CD4-positive, alpha-beta memory T cell (primary cell): ENCODE results near the gene DNM1. TPM values are rescaled to one million over a fixed set of nuclear protein-coding genes. Genes with fewer than 3 reads are reported as not detected.
A peak's percentile ranks its signal among the peaks of the same experiment; 100 is the strongest.

Experiments
- CTCF ChIA-PET: fragments of 350-600 bp; sonication (Branson Sonifier 250); formaldehyde crosslinking; loops from one replicate; lab custom pipeline; 2021; ENCODE audit warnings: inconsistent platforms; ENCODE audit not compliant: partially characterized antibody; lab: Charles Lee
- POLR2A ChIA-PET: fragments of 350-600 bp; sonication (Branson Sonifier 250); formaldehyde crosslinking; loops from one replicate; lab custom pipeline; 2021; ENCODE audit not compliant: partially characterized antibody; lab: Charles Lee
- DNase-seq, 5 donors: peaks; one replicate each; pipeline versions ENCODE4 v3.0.0 to v3.0.0-alpha.2; 2020 to 2022; ENCODE audit warnings: mixed read lengths in 1 of 5
- H3K27ac ChIP-seq: one replicate; pipeline ENCODE4 v1.7.0; 2013; ENCODE audit warnings: low read depth, low read length
- H3K27me3 ChIP-seq: 2 replicates; pipeline ENCODE4 v1.7.0; 2013; ENCODE audit warnings: mild to moderate bottlenecking, low read length, moderate library complexity; ENCODE audit not compliant: insufficient read depth
- H3K36me3 ChIP-seq: 2 replicates; pipeline ENCODE4 v1.7.0; 2013; ENCODE audit warnings: mild to moderate bottlenecking, low read length, moderate library complexity; ENCODE audit not compliant: insufficient read depth
- H3K4me1 ChIP-seq: 2 replicates; pipeline ENCODE4 v1.7.0; 2013; ENCODE audit warnings: mild to moderate bottlenecking, low read length, moderate library complexity; ENCODE audit not compliant: insufficient read depth
- H3K4me3 ChIP-seq, 2 donors: one replicate each; pipeline ENCODE4 v1.7.0; 2013; ENCODE audit warnings: low read length in 2 of 2, mild to moderate bottlenecking in 1 of 2
- H3K9me3 ChIP-seq, 2 donors: one replicate each; pipeline ENCODE4 v1.7.0; 2013; ENCODE audit warnings: low read length in 2 of 2, control low read depth in 1 of 2; ENCODE audit not compliant: control insufficient read depth in 1 of 2
- H3K27ac Mint-ChIP-seq, 7 donors: one replicate each; pipeline ENCODE4 v1.8.0; 2020 to 2021; ENCODE audit warnings: mixed read lengths in 7 of 7, mild to moderate bottlenecking in 6 of 7, inconsistent platforms in 3 of 7, moderate library complexity in 3 of 7
- H3K27me3 Mint-ChIP-seq, 2 donors: one replicate each; pipeline ENCODE4 v1.8.0; 2020 to 2021; ENCODE audit warnings: mixed read lengths in 2 of 2
- H3K36me3 Mint-ChIP-seq, 2 donors: one replicate each; pipeline ENCODE4 v1.8.0; 2020 to 2021; ENCODE audit warnings: mixed read lengths in 2 of 2, inconsistent platforms in 1 of 2, mild to moderate bottlenecking in 1 of 2
- H3K4me1 Mint-ChIP-seq, 4 donors: one replicate each; pipeline ENCODE4 v1.8.0; 2020 to 2021; ENCODE audit warnings: mixed read lengths in 4 of 4, mild to moderate bottlenecking in 1 of 4
- H3K4me3 Mint-ChIP-seq, 8 donors: one replicate each; pipeline ENCODE4 v1.8.0; 2020 to 2021; ENCODE audit warnings: mixed read lengths in 8 of 8, mild to moderate bottlenecking in 7 of 8, moderate library complexity in 6 of 8, inconsistent platforms in 3 of 8
- H3K9me3 Mint-ChIP-seq, 8 donors: one replicate each; pipeline ENCODE4 v1.8.0; 2020 to 2021; ENCODE audit warnings: mixed read lengths in 8 of 8, mild to moderate bottlenecking in 5 of 8, inconsistent platforms in 3 of 8, moderate library complexity in 1 of 8
- intact Hi-C: fragments of 100-400 bp; cut with micrococcal nuclease; formaldehyde crosslinking; loops from one replicate; pipeline ENCODE4 v1.15.1; 2023
- polyA plus RNA-seq, 2 donors: library from polyadenylated mRNA; unstranded; fragments of 300-500 nt; fragmentation: Illumina TruSeq; gene quantifications; one replicate each; pipeline ENCODE4 v1.2.3, GENCODE V29; 2021
- total RNA-seq, 2 experiments: library from RNA; stranded (reverse); gene quantifications; one replicate each; pipeline ENCODE4 v1.2.3, GENCODE V29; 2021

Gene DNM1
- total and polyA plus RNA-seq, 4 experiments from 2014 or later = 1.4 to 2.2 TPM; not detected in 2

GRCh38 chr9:128242828-128243214 is 39.6 kb downstream of the DNM1 start:
- H3K27me3 ChIP-seq = peaks cover 10% of the 10 kb centered on the region
- POLR2A ChIA-PET = no interaction called here
- no peak overlapping the region for H3K27ac ChIP-seq

GRCh38 chr9:128243215-128244018 is 40.2 kb downstream of the DNM1 start:
- H3K27me3 ChIP-seq = peaks cover 10% of the 10 kb centered on the region
- ChIA-PET CTCF (no interaction called here), POLR2A (no interaction called here)
- no peaks in the 10 kb centered on the region for H3K36me3 ChIP-seq
- H3K27ac Mint-ChIP-seq = peak overlapping the region in 3 of 7 donors; percentile 7 to 87 (median 29)
- H3K36me3 Mint-ChIP-seq = no peaks in the 10 kb centered on the region
- no peaks in the 10 kb centered on the region for H3K4me1 ChIP-seq
- H3K27ac ChIP-seq = no peak overlapping the region
- H3K4me1 Mint-ChIP-seq = peaks cover 3 to 7% (median 4%) of the 10 kb centered on the region in 4 donors
- H3K9me3 Mint-ChIP-seq = peaks cover 0 to 2% (median 0%) of the 10 kb centered on the region in 8 donors
- no peak overlapping the region for H3K4me3 Mint-ChIP-seq
- no peak for DNase-seq
- H3K27me3 Mint-ChIP-seq = peaks cover 13 to 17% of the 10 kb centered on the region in 2 donors
- no peak overlapping the region for H3K4me3 ChIP-seq
- H3K9me3 ChIP-seq = no peaks in the 10 kb centered on the region
- intact Hi-C loops = no loop called here

More at GRCh38 chr9:128242828-128243214, 39.6 kb downstream of the DNM1 start:
- Mint-ChIP-seq H3K4me3 (no peak overlapping the region), H3K27me3 (peaks cover 13 to 17% of the 10 kb centered on the region in 2 donors), H3K36me3 (no peaks in the 10 kb centered on the region), H3K4me1 (peaks cover 3 to 7% (median 4%) of the 10 kb centered on the region in 4 donors), H3K27ac (no peak overlapping the region), H3K9me3 (peaks cover 0 to 2% (median 0%) of the 10 kb centered on the region in 8 donors)
- Histone ChIP-seq H3K9me3 (no peaks in the 10 kb centered on the region), H3K4me1 (no peaks in the 10 kb centered on the region), H3K4me3 (no peak overlapping the region), H3K36me3 (no peaks in the 10 kb centered on the region)
- DNase-seq = no peak
- CTCF ChIA-PET = no interaction called here
- intact Hi-C loops = no loop called here

GRCh38 chr9:128244091-128244836 is 41.1 kb downstream of the DNM1 start:
- H3K9me3 ChIP-seq = no peaks in the 10 kb centered on the region
- Mint-ChIP-seq H3K9me3 (peaks cover 0 to 2% (median 0%) of the 10 kb centered on the region in 8 donors), H3K27ac (peak overlapping the region in 1 of 7 donors; percentile 87), H3K4me1 (peaks cover 3 to 7% (median 4%) of the 10 kb centered on the region in 4 donors), H3K27me3 (peaks cover 13 to 17% of the 10 kb centered on the region in 2 donors), H3K36me3 (no peaks in the 10 kb centered on the region), H3K4me3 (no peak overlapping the region)
- H3K4me3 ChIP-seq = no peak overlapping the region
- no peak overlapping the region for H3K27ac ChIP-seq
- intact Hi-C loops = no loop called here
- ChIA-PET CTCF (no interaction called here), POLR2A (no interaction called here)
- H3K27me3 ChIP-seq = peaks cover 10% of the 10 kb centered on the region
- H3K36me3 ChIP-seq = no peaks in the 10 kb centered on the region
- no peaks in the 10 kb centered on the region for H3K4me1 ChIP-seq
- DNase-seq = no peak

GRCh38 chr9:128244837-128245231 is 41.7 kb downstream of the DNM1 start:
- no peaks in the 10 kb centered on the region for H3K36me3 ChIP-seq
- Mint-ChIP-seq H3K4me3 (no peak overlapping the region), H3K9me3 (peaks cover 0 to 2% (median 0%) of the 10 kb centered on the region in 8 donors), H3K4me1 (peaks cover 5 to 11% (median 7%) of the 10 kb centered on the region in 4 donors), H3K27ac (no peak overlapping the region), H3K36me3 (no peaks in the 10 kb centered on the region), H3K27me3 (peaks cover 13 to 17% of the 10 kb centered on the region in 2 donors)
- CTCF ChIA-PET = no interaction called here
- DNase-seq = no peak
- peaks cover 3% of the 10 kb centered on the region for H3K4me1 ChIP-seq
- intact Hi-C loops = no loop called here
- peaks cover 10% of the 10 kb centered on the region for H3K27me3 ChIP-seq
- no peak overlapping the region for H3K4me3 ChIP-seq
- no peak overlapping the region for H3K27ac ChIP-seq
- no peaks in the 10 kb centered on the region for H3K9me3 ChIP-seq
- POLR2A ChIA-PET = no interaction called here

- H3K36me3 Mint-ChIP-seq = no peaks in the 10 kb centered on the region
- ChIA-PET CTCF (no interaction called here), POLR2A (interaction anchor here (1.9 kb wide), 1 partner anchor 30 kb away, joined by 5 read pairs; the partner anchor contains the start of genes GOLGA2 and SWI5)
- H3K9me3 Mint-ChIP-seq = peaks cover 0 to 2% (median 0%) of the 10 kb centered on the region in 8 donors
- H3K27me3 Mint-ChIP-seq = peaks cover 13 to 15% of the 10 kb centered on the region in 2 donors
- H3K27ac ChIP-seq = no peak overlapping the region
- no peak overlapping the region for H3K27ac Mint-ChIP-seq
- no peaks in the 10 kb centered on the region for H3K36me3 ChIP-seq
- H3K4me1 ChIP-seq = peaks cover 8% of the 10 kb centered on the region
- DNase-seq = no peak
- intact Hi-C loops = no loop called here
- H3K9me3 ChIP-seq = no peaks in the 10 kb centered on the region
- H3K4me3 ChIP-seq = no peak overlapping the region
- peaks cover 10% of the 10 kb centered on the region for H3K27me3 ChIP-seq
- peaks cover 5 to 13% (median 11%) of the 10 kb centered on the region in 4 donors for H3K4me1 Mint-ChIP-seq
- no peak overlapping the region for H3K4me3 Mint-ChIP-seq
These were observed 42.4 kb downstream of the DNM1 start for GRCh38 chr9:128245421-128246151.

- intact Hi-C loops = no loop called here
- Histone ChIP-seq H3K36me3 (no peaks in the 10 kb centered on the region), H3K27me3 (peaks cover 10% of the 10 kb centered on the region), H3K9me3 (no peaks in the 10 kb centered on the region), H3K4me1 (peaks cover 17% of the 10 kb centered on the region), H3K27ac (no peak overlapping the region), H3K4me3 (no peak overlapping the region)
- CTCF ChIA-PET = interaction anchor here (0.7 kb wide), 1 partner anchor 9 kb away, joined by 4 read pairs; no protein-coding TSS in a partner anchor
- POLR2A ChIA-PET = interaction anchor here (1.9 kb wide), 1 partner anchor 30 kb away, joined by 5 read pairs; the partner anchor contains the start of genes GOLGA2 and SWI5
- Mint-ChIP-seq H3K4me1 (peaks cover 8 to 17% (median 16%) of the 10 kb centered on the region in 4 donors), H3K36me3 (no peaks in the 10 kb centered on the region), H3K27me3 (peaks cover 13% of the 10 kb centered on the region in 2 donors), H3K9me3 (peaks cover 0 to 2% (median 0%) of the 10 kb centered on the region in 8 donors), H3K4me3 (no peak overlapping the region), H3K27ac (no peak overlapping the region)
- no peak for DNase-seq
These were observed 43.3 kb downstream of the DNM1 start for GRCh38 chr9:128246471-128246870.
